Measurements from ENCODE around the gene HSPG2. TPM values are rescaled to one million over a fixed set of nuclear protein-coding genes. Genes with fewer than 3 reads are reported as not detected.

Gene HSPG2
- total and polyA plus RNA-seq, 9 of the 15 experiments (the other 6 are each of a cell fraction or from before 2014, with no cell fraction given), result 0.14 to 160 (median 15.7) TPM

DNA sequence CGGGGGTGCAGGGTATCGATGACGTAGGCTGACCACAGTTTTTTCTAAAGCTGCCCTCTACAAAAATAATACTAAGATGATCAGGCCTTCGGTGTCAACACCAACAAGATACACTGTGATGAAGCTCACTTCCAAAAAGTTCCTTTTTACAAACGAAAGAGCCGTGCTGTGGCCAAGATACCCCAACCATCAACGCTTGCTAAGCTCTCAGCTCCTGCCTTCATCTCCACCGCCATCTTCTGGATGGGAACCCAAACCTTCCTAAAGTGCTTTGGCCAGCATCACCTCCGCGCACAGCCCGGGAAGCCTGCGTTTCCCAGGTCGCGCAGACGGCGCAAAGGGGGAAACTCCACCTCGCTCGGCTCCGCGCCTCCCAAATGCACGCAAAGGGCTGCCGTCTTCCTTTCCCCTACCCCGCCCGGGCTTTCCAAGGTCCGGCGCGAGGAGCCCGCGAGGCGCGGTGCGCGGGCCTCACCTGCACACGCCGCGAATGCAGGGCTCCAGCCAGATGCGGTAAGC, 154.7 kb downstream of the HSPG2 start (continued):
- TF ChIP-seq ETV6 (IDR thresholded peaks at IDR 0.05; ENCODE audit: borderline replicate concordance in 1 of 2, low read depth in 2 of 2, low read length in 1 of 2) (no peak), ETV6 (CRISPR knock-in tag; IDR thresholded peaks at IDR 0.05; ENCODE audit: borderline replicate concordance) (no peak), SRF (CRISPR knock-in tag; IDR thresholded peaks at IDR 0.05) (no peak), SIRT6 (IDR thresholded peaks at IDR 0.05; ENCODE audit: low read depth, low read length) (no peak), ZNF263 (CRISPR knock-in tag; IDR thresholded peaks at IDR 0.05; ENCODE audit: borderline replicate concordance) (0 out of 2 replicates have a peak, but pooled peaks have one; percentile 42), MAFF (IDR thresholded peaks at IDR 0.05; ENCODE audit: low read length) (no peak), HIVEP1 (CRISPR knock-in tag; IDR thresholded peaks at IDR 0.05) (no peak), BCL6 (CRISPR knock-in tag; IDR thresholded peaks at IDR 0.05) (no peak), NR2C2 (CRISPR knock-in tag; IDR thresholded peaks at IDR 0.05) (no peak), NR2C2 (tag; IDR thresholded peaks at IDR 0.05) (no peak), ZNF224 (CRISPR knock-in tag; IDR thresholded peaks at IDR 0.05) (no peak), ELF4 (CRISPR knock-in tag; IDR thresholded peaks at IDR 0.05) (no peak), TGIF2 (CRISPR knock-in tag; IDR thresholded peaks at IDR 0.05) (no peak), HNRNPK (IDR thresholded peaks at IDR 0.05; ENCODE audit: low read depth, low read length, poor library complexity, severe bottlenecking) (no peak), NFE2 (IDR thresholded peaks at IDR 0.05; ENCODE audit: low read depth) (no peak), YY1 (IDR thresholded peaks at IDR 0.05; ENCODE audit: borderline replicate concordance in 1 of 3, control insufficient read depth in 1 of 3, extremely low read depth in 1 of 3, insufficient read depth in 3 of 3, insufficient read length in 1 of 3, insufficient replicate concordance in 2 of 3, low read depth in 1 of 3, low read length in 2 of 3) (peak in 2 of 3 experiments; percentile 41 to 84), FOSL1 (tag; conservative IDR thresholded peaks at IDR 0.05) (no peak), MBD2 (IDR thresholded peaks at IDR 0.05; ENCODE audit: borderline replicate concordance, low read depth) (no peak), SPI1 (IDR thresholded peaks at IDR 0.05; ENCODE audit: borderline replicate concordance, low read depth, low read length) (no peak), ZNF644 (tag; IDR thresholded peaks at IDR 0.05; ENCODE audit: low read depth) (no peak)
- TF ChIP-seq, protein P1, sequence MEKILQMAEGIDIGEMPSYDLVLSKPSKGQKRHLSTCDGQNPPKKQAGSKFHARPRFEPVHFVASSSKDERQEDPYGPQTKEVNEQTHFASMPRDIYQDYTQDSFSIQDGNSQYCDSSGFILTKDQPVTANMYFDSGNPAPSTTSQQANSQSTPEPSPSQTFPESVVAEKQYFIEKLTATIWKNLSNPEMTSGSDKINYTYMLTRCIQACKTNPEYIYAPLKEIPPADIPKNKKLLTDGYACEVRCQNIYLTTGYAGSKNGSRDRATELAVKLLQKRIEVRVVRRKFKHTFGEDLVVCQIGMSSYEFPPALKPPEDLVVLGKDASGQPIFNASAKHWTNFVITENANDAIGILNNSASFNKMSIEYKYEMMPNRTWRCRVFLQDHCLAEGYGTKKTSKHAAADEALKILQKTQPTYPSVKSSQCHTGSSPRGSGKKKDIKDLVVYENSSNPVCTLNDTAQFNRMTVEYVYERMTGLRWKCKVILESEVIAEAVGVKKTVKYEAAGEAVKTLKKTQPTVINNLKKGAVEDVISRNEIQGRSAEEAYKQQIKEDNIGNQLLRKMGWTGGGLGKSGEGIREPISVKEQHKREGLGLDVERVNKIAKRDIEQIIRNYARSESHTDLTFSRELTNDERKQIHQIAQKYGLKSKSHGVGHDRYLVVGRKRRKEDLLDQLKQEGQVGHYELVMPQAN (IDR thresholded peaks at IDR 0.05; ENCODE audit: borderline replicate concordance), result peak; percentile 78
- TF ChIP-seq, protein P2, sequence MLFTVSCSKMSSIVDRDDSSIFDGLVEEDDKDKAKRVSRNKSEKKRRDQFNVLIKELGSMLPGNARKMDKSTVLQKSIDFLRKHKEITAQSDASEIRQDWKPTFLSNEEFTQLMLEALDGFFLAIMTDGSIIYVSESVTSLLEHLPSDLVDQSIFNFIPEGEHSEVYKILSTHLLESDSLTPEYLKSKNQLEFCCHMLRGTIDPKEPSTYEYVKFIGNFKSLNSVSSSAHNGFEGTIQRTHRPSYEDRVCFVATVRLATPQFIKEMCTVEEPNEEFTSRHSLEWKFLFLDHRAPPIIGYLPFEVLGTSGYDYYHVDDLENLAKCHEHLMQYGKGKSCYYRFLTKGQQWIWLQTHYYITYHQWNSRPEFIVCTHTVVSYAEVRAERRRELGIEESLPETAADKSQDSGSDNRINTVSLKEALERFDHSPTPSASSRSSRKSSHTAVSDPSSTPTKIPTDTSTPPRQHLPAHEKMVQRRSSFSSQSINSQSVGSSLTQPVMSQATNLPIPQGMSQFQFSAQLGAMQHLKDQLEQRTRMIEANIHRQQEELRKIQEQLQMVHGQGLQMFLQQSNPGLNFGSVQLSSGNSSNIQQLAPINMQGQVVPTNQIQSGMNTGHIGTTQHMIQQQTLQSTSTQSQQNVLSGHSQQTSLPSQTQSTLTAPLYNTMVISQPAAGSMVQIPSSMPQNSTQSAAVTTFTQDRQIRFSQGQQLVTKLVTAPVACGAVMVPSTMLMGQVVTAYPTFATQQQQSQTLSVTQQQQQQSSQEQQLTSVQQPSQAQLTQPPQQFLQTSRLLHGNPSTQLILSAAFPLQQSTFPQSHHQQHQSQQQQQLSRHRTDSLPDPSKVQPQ (CRISPR knock-in tag; IDR thresholded peaks at IDR 0.05; ENCODE audit: borderline replicate concordance), result no peak
- TF ChIP-seq, protein P3, sequence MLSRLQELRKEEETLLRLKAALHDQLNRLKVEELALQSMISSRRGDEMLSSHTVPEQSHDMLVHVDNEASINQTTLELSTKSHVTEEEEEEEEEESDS (CRISPR knock-in tag; IDR thresholded peaks at IDR 0.05), result no peak
- TF ChIP-seq, protein P4, sequence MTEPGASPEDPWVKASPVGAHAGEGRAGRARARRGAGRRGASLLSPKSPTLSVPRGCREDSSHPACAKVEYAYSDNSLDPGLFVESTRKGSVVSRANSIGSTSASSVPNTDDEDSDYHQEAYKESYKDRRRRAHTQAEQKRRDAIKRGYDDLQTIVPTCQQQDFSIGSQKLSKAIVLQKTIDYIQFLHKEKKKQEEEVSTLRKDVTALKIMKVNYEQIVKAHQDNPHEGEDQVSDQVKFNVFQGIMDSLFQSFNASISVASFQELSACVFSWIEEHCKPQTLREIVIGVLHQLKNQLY (CRISPR knock-in tag; conservative IDR thresholded peaks at IDR 0.05), result no peak
